ENCODE measurements around the gene PTEN. TPM values are rescaled to one million over a fixed set of nuclear protein-coding genes. Genes with fewer than 3 reads are reported as not detected.
A peak's percentile ranks its signal among the peaks of the same experiment; 100 is the strongest.

The PTEN gene
- total RNA-seq, 4 donors from 2014 or later: 143 to 224 (median 171) TPM

DNA sequence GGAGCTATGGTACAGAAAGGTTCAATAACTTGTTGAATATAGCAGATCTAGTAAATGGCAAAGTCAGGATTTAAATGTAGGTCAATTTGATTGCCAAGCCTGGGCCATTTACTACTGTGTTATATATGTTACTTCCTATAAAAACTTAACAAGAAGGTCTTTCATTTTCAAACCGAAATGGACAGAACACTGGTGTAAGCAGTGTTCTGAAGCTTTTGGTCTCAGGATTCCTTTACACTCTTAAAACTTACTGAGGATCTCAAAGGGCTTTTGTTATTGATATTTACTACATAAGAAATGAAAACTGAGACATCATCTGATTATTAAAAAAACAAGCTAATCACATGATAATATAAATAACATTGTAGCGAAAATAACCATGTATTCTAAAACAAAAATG lies 114.7 kb downstream of the PTEN start:
- 48 to 49% methylated on average over 2 of the region's 2 CpGs for WGBS, 2 donors
- Histone ChIP-seq H3K9me3 (no peaks in the 10 kb centered on the region), H3K27ac (no peak overlapping the region), H3K4me3 (no peak overlapping the region), H3K27me3 (no peaks in the 10 kb centered on the region), H3K36me3 (no peaks in the 10 kb centered on the region), H3K4me1 (peaks cover 0 to 30% (median 2%) of the 10 kb centered on the region in 4 donors)
- TF ChIP-seq POLR2A (IDR thresholded peaks at IDR 0.05): no peak
- DNase-seq (ENCODE audit: low spot score in 2 of 2): no peak

- Histone ChIP-seq H3K4me3 (no peak overlapping the region), H3K9me3 (no peaks in the 10 kb centered on the region), H3K36me3 (no peaks in the 10 kb centered on the region), H3K27ac (no peak overlapping the region), H3K4me1 (peaks cover 0 to 23% (median 2%) of the 10 kb centered on the region in 4 donors), H3K27me3 (no peaks in the 10 kb centered on the region)
- 98% methylated on average over 2 of the region's 2 CpGs for WGBS, 2 donors
- TF ChIP-seq POLR2A (IDR thresholded peaks at IDR 0.05) (no peak), EP300 (IDR thresholded peaks at IDR 0.05) (no peak), CTCF (IDR thresholded peaks at IDR 0.05) (no peak)
- no peak for DNase-seq (ENCODE audit: low spot score in 2 of 2)
Observed at GRCh38 chr10:87979847-87980246, 116.4 kb downstream of the PTEN start.

GRCh38 chr10:87983716-87984115 lies 120.3 kb downstream of the PTEN start:
- Histone ChIP-seq H3K9me3 (no peaks in the 10 kb centered on the region), H3K27me3 (no peaks in the 10 kb centered on the region), H3K27ac (no peak overlapping the region), H3K4me3 (no peak overlapping the region), H3K36me3 (no peaks in the 10 kb centered on the region), H3K4me1 (peaks cover 0 to 7% (median 0%) of the 10 kb centered on the region in 4 donors)
- no peak for DNase-seq (ENCODE audit: low spot score in 2 of 2)
- 98% methylated on average over 2 of the region's 2 CpGs for WGBS, 2 donors
- TF ChIP-seq POLR2A (IDR thresholded peaks at IDR 0.05) (no peak), CTCF (IDR thresholded peaks at IDR 0.05) (no peak), EP300 (IDR thresholded peaks at IDR 0.05) (no peak)

GRCh38 chr10:87987206-87987605 lies 123.8 kb downstream of the PTEN start:
- Histone ChIP-seq H3K4me1 (peaks cover 0 to 4% (median 0%) of the 10 kb centered on the region in 4 donors), H3K9me3 (no peaks in the 10 kb centered on the region), H3K27ac (no peak overlapping the region), H3K36me3 (no peaks in the 10 kb centered on the region), H3K4me3 (no peak overlapping the region), H3K27me3 (no peaks in the 10 kb centered on the region)
- DNase-seq (ENCODE audit: low spot score in 2 of 2): no peak
- WGBS, 2 donors: 89 to 93% methylated on average over 2 of the region's 2 CpGs
- TF ChIP-seq EP300 (IDR thresholded peaks at IDR 0.05): no peak

GRCh38 chr10:87991946-87992345 lies 128.5 kb downstream of the PTEN start:
- no peaks in the 10 kb centered on the region for H3K27me3 ChIP-seq
- 76 to 85% methylated on average over 5 of the region's 5 CpGs for WGBS, 2 donors
- no peak overlapping the region for H3K27ac ChIP-seq
- DNase-seq (ENCODE audit: low spot score in 2 of 2): no peak
- H3K9me3 ChIP-seq: no peaks in the 10 kb centered on the region
- H3K4me3 ChIP-seq: no peak overlapping the region
- H3K36me3 ChIP-seq: no peaks in the 10 kb centered on the region
- no peak for TF ChIP-seq POLR2A (IDR thresholded peaks at IDR 0.05)
- TF ChIP-seq EP300 (IDR thresholded peaks at IDR 0.05): no peak
- TF ChIP-seq CTCF (IDR thresholded peaks at IDR 0.05): no peak
- H3K4me1 ChIP-seq: peaks cover 0 to 4% (median 0%) of the 10 kb centered on the region in 4 donors

GRCh38 chr10:88004451-88004850 lies 141.0 kb downstream of the PTEN start:
- no peak for DNase-seq (ENCODE audit: low spot score in 2 of 2)
- 36 to 42% methylated on average over 1 of the region's 1 CpG for WGBS, 2 donors
- Histone ChIP-seq H3K27me3 (no peaks in the 10 kb centered on the region), H3K4me3 (no peak overlapping the region), H3K4me1 (peaks cover 0 to 9% (median 0%) of the 10 kb centered on the region in 4 donors), H3K9me3 (no peaks in the 10 kb centered on the region), H3K36me3 (no peaks in the 10 kb centered on the region), H3K27ac (peak overlapping the region in 2 of 4 donors; percentile 51 to 72)
- TF ChIP-seq CTCF (IDR thresholded peaks at IDR 0.05) (no peak), EP300 (IDR thresholded peaks at IDR 0.05) (no peak), POLR2A (IDR thresholded peaks at IDR 0.05) (no peak)
